Panc1 (cell line): ENCODE data around the gene LIN7B. TPM values are rescaled to one million over a fixed set of nuclear protein-coding genes. Genes with fewer than 3 reads are reported as not detected.
"Not testable (repeated sequence)": the region's sequence is repeated elsewhere in the genome, so short reads cannot be mapped to it uniquely, and the experiment has no call there.

Experiments used
- ATAC-seq: fragments of 200-7000 bp; cut with Tn5 transposase; 2 replicates; pipeline ENCODE4 v1.9.1; 2020; ENCODE audit warnings: mild to moderate bottlenecking, moderate library complexity
- BruUV-seq: library from RNA; stranded (reverse); fragments of 400-500 nt; replicated peaks from 2 replicates; lab custom pipeline; 2021; lab: Mats Ljungman, UMichigan
- CTCF ChIA-PET: fragments of 300-600 bp; sonication (Branson Sonifier 250); formaldehyde crosslinking; loops from one replicate; lab custom pipeline; 2022; ENCODE audit warnings: antibody characterized with exemption; lab: Charles Lee
- POLR2A ChIA-PET: fragments of 300-600 bp; sonication (Branson Sonifier 250); formaldehyde crosslinking; loops from one replicate; lab custom pipeline; 2022; ENCODE audit warnings: antibody characterized with exemption; lab: Charles Lee
- DNase-seq: peaks from one replicate; pipeline ENCODE4 v3.0.0-alpha.2; 2010; ENCODE audit warnings: low read depth, low spot score
- H3K27ac ChIP-seq: 2 replicates; pipeline ENCODE4 v1.5.1; 2011; ENCODE audit warnings: mild to moderate bottlenecking, low read length, inconsistent platforms
- H3K27me3 ChIP-seq: fragments of 200-500 bp; sonication (Bioruptor generic); 2 replicates; pipeline ENCODE4 v1.6.0; 2014; ENCODE audit warnings: low read length, inconsistent platforms; ENCODE audit not compliant: control insufficient read depth, insufficient read depth
- H3K36me3 ChIP-seq: fragments of 200-500 bp; sonication (Bioruptor generic); 2 replicates; pipeline ENCODE4 v1.5.1; 2014; ENCODE audit warnings: inconsistent platforms, mild to moderate bottlenecking, low read length, moderate library complexity; ENCODE audit not compliant: control insufficient read depth, insufficient read depth
- H3K4me1 ChIP-seq: 2 replicates; pipeline ENCODE4 v1.5.1; 2011; ENCODE audit warnings: inconsistent platforms, mild to moderate bottlenecking, low read length, moderate library complexity; ENCODE audit not compliant: control insufficient read depth, insufficient read depth
- H3K4me3 ChIP-seq, 2 experiments: 2 replicates each; pipeline ENCODE4 v1.5.1; 2011 to 2012; ENCODE audit warnings: low read depth in 2 of 2, low read length in 2 of 2, mild to moderate bottlenecking in 2 of 2, inconsistent platforms in 1 of 2, moderate library complexity in 1 of 2
- H3K9me3 ChIP-seq: fragments of 200-500 bp; sonication (Bioruptor generic); 2 replicates; pipeline ENCODE4 v1.5.1; 2014; ENCODE audit warnings: low read depth, mild to moderate bottlenecking, inconsistent platforms, low read length, moderate library complexity; ENCODE audit not compliant: control insufficient read depth, insufficient read depth
- POLR2AphosphoS5 ChIP-seq: IDR thresholded peaks from 2 replicates; pipeline ENCODE4 v1.6.1; 2012; ENCODE audit warnings: mild to moderate bottlenecking, low read depth, low read length, moderate library complexity
- SIN3A ChIP-seq: IDR thresholded peaks from 2 replicates; pipeline ENCODE4 v1.6.1; 2012; ENCODE audit warnings: low read depth, mild to moderate bottlenecking, low read length, moderate library complexity, borderline replicate concordance; ENCODE audit not compliant: insufficient read depth
- in situ Hi-C: cut with HindIII; loops from 2 replicates; pipeline ENCODE4 v1.10.0; 2016; ENCODE audit warnings: low sequenced_read_pairs, low pct_unique_long_range_greater_than_20kb
- intact Hi-C: fragments of 100-400 bp; cut with micrococcal nuclease; formaldehyde crosslinking; loops from one replicate; pipeline ENCODE4 v1.10.0; 2022; ENCODE audit not compliant: unreplicated experiment
- total RNA-seq: library from RNA; stranded (reverse); gene quantifications from one replicate; pipeline ENCODE4 v1.2.1, GENCODE V29; 2021; ENCODE audit not compliant: unreplicated experiment
- TF ChIP-seq, protein P1 (sequence below): fragments of 450-650 bp; IDR thresholded peaks from 2 replicates; pipeline ENCODE4 v1.5.1; 2017; ENCODE audit warnings: mild to moderate bottlenecking
- TF ChIP-seq, protein P2 (sequence below), 2 experiments: IDR thresholded peaks; 2 replicates each; pipeline ENCODE4 v1.6.1; 2011 to 2012; ENCODE audit warnings: low read depth in 2 of 2, control low read depth in 1 of 2, low read length in 1 of 2, mild to moderate bottlenecking in 1 of 2, moderate library complexity in 1 of 2; ENCODE audit not compliant: insufficient read depth in 1 of 2

LIN7B gene
- total RNA-seq, 1 experiment from 2014 or later = 6.4 TPM

DNA sequence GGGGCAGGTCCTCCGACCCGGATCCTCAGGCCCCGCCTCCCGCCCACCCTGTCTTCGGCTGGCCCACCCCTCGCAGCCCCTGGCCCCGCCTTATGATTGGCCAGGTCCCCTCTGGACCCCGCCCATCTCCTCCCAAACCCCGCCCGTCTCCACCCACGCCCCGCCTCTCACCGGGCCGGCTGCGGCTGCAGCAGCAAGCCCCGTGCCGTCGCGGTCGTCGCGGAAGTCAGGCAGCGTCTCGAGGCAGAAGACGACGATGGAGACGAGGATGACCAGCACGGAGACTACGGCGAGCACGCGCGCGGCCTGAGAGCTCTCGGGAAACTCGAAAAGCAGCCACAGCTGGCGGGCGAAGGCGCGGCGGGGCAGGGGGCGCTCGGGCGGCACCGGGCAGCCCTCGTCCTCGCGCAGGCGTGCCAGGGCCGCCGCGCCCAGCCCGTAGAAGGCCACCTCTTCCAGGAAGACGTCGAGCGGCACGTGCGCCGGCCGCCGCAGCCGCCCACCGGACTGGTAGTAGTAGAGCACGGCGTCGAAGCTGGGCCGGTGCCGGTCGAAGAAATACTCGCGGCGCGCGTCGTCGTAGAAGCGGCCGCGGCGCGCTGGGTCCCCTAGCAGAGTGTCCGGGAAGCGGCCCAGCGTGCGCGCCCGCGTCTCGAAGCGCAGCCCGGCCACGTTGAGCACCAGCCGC is 42.2 kb upstream of the LIN7B start:
- no TSS peak for BruUV-seq
- in situ Hi-C loops = no loop called here
- ChIA-PET CTCF (no interaction called here), POLR2A (no interaction called here)
- DNase-seq (no peak), ATAC-seq (no peak; the same call in 1 of the 2 replicates)
- intact Hi-C loops = no loop called here
- H3K27ac ChIP-seq = no peak overlapping the region
- TF ChIP-seq SIN3A (no peak), POLR2AphosphoS5 (no peak)
- H3K27me3 ChIP-seq = no peaks in the 10 kb centered on the region
- H3K4me3 ChIP-seq = no peak overlapping the region
- no peaks in the 10 kb centered on the region for H3K9me3 ChIP-seq
- no peaks in the 10 kb centered on the region for H3K4me1 ChIP-seq
- H3K36me3 ChIP-seq = no peaks in the 10 kb centered on the region

DNA sequence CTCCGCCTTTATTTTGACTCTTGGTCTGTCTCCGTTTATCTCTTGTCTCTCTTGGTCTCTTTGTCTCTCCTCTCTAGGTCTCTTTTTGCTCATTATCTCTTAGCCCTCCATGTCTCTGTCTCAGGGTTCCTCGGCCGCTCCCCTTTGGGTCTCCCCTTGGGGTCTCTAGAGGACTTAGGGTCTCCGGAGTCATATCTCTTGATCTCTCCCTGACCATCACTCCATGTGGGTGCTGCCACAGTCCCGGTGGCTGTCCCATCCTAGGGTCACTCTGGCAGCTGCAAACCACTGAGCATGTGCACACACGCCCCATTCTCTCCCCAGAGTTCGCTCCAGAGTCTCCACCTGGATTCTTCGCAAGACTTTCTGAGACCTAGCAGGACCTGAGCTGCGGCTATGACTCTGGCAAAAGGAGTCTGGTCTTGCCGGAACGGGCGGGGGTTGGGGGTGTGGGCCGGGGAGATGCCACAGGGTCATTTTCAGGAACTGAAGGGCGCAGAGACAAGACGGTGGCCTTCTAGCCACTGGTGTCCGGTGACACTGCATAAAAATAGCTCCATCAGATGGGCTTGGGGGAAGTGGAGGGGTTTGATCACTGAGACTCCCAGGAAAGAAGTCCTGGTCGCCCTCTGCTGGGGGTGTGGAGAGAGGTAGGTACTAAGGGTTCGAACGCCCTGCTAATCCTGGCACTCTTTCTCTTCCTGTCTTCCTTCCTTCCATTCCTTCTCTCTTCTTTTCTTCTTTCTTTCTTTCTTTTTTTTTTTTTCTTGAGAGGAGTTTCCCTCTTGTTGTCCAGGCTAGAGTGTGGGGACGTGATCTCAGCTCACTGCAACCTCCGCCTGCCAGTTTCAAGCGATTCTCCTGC is 40.4 kb upstream of the LIN7B start:
- in situ Hi-C loops = no loop called here
- Histone ChIP-seq H3K36me3 (no peaks in the 10 kb centered on the region), H3K4me1 (no peaks in the 10 kb centered on the region), H3K27me3 (no peaks in the 10 kb centered on the region), H3K9me3 (no peaks in the 10 kb centered on the region), H3K27ac (no peak overlapping the region), H3K4me3 (0 out of 4 replicates have a peak overlapping the region, but pooled peaks of 1 of the 2 experiments have one; percentile 16)
- ATAC-seq (peak; percentile 67), DNase-seq (no peak)
- no TSS peak for BruUV-seq
- POLR2A ChIA-PET = no interaction called here
- intact Hi-C loops = no loop called here
- CTCF ChIA-PET = interaction anchor here (0.6 to 0.7 kb wide), 2 partner anchors 73 to 140 kb away, joined by 3 read pairs; no protein-coding TSS in a partner anchor
- TF ChIP-seq, protein P1, sequence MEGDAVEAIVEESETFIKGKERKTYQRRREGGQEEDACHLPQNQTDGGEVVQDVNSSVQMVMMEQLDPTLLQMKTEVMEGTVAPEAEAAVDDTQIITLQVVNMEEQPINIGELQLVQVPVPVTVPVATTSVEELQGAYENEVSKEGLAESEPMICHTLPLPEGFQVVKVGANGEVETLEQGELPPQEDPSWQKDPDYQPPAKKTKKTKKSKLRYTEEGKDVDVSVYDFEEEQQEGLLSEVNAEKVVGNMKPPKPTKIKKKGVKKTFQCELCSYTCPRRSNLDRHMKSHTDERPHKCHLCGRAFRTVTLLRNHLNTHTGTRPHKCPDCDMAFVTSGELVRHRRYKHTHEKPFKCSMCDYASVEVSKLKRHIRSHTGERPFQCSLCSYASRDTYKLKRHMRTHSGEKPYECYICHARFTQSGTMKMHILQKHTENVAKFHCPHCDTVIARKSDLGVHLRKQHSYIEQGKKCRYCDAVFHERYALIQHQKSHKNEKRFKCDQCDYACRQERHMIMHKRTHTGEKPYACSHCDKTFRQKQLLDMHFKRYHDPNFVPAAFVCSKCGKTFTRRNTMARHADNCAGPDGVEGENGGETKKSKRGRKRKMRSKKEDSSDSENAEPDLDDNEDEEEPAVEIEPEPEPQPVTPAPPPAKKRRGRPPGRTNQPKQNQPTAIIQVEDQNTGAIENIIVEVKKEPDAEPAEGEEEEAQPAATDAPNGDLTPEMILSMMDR = peak; percentile 54
- TF ChIP-seq, protein P2, sequence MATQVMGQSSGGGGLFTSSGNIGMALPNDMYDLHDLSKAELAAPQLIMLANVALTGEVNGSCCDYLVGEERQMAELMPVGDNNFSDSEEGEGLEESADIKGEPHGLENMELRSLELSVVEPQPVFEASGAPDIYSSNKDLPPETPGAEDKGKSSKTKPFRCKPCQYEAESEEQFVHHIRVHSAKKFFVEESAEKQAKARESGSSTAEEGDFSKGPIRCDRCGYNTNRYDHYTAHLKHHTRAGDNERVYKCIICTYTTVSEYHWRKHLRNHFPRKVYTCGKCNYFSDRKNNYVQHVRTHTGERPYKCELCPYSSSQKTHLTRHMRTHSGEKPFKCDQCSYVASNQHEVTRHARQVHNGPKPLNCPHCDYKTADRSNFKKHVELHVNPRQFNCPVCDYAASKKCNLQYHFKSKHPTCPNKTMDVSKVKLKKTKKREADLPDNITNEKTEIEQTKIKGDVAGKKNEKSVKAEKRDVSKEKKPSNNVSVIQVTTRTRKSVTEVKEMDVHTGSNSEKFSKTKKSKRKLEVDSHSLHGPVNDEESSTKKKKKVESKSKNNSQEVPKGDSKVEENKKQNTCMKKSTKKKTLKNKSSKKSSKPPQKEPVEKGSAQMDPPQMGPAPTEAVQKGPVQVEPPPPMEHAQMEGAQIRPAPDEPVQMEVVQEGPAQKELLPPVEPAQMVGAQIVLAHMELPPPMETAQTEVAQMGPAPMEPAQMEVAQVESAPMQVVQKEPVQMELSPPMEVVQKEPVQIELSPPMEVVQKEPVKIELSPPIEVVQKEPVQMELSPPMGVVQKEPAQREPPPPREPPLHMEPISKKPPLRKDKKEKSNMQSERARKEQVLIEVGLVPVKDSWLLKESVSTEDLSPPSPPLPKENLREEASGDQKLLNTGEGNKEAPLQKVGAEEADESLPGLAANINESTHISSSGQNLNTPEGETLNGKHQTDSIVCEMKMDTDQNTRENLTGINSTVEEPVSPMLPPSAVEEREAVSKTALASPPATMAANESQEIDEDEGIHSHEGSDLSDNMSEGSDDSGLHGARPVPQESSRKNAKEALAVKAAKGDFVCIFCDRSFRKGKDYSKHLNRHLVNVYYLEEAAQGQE (IDR thresholded peaks at IDR 0.05; ENCODE audit: insufficient read depth in 1 of 2, low read depth in 2 of 2, low read length in 1 of 2) = no peak

DNA sequence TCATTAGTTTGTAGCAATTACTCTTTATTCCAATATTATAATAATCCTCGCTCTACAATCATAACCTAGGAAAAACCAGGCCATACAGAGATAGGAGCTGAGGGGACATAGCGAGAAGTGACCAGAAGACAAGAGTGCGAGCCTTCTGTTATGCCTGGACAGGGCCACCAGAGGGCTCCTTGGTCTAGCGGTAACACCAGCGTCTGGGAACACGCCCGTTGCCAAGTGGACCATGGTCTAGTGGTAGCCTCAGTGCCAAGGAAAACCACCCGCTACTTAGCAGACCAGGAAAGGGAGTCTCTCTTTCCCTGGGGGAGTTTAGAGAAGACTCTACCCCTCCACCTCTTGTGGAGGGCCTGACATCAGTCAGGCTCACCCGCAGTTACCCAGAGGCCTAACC is 39.3 kb upstream of the LIN7B start:
- H3K4me3 ChIP-seq, H3K27ac ChIP-seq, H3K9me3 ChIP-seq, H3K36me3 ChIP-seq, H3K27me3 ChIP-seq, ATAC-seq, POLR2A ChIA-PET, intact Hi-C loops, BruUV-seq, DNase-seq, in situ Hi-C loops, H3K4me1 ChIP-seq: not testable (repeated sequence)
- CTCF ChIA-PET = interaction anchor here (0.7 kb wide), 1 partner anchor 72 kb away, joined by 3 read pairs; no protein-coding TSS in a partner anchor
- TF ChIP-seq, protein P1 = peak; percentile 82
